ENCODE results near the gene POU6F2.
"Not testable (repeated sequence)": the region's sequence is repeated elsewhere in the genome, so short reads cannot be mapped to it uniquely, and the experiment has no call there.

Gene POU6F2

DNA sequence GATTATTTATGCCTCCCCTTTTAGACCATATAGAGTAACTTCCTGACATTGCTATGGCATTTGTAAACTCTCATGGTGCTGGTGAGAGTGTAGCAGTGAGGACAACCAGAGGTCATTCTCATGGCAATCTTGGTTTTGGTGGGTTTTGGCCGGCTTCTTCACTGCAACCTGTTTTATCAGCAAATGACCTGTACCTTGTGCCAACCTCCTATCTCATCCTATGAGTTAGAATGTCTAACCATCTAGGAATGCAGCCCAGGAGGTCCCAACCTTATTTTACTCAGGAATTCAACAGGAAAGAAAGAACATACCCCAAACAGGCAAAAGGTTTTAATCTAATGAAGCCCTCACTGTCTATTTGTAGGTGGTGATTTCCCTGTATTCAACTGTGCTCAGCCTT, 383.1 kb downstream of the POU6F2 start:
- no peak for ATAC-seq
- Mint-ChIP-seq H3K27ac (no peak overlapping the region), H3K4me1 (peaks cover 7% of the 10 kb centered on the region), H3K27me3 (peaks cover 22% of the 10 kb centered on the region), H3K9me3 (no peaks in the 10 kb centered on the region), H3K4me3 (no peak overlapping the region)
- DNase-seq = no peak

DNA sequence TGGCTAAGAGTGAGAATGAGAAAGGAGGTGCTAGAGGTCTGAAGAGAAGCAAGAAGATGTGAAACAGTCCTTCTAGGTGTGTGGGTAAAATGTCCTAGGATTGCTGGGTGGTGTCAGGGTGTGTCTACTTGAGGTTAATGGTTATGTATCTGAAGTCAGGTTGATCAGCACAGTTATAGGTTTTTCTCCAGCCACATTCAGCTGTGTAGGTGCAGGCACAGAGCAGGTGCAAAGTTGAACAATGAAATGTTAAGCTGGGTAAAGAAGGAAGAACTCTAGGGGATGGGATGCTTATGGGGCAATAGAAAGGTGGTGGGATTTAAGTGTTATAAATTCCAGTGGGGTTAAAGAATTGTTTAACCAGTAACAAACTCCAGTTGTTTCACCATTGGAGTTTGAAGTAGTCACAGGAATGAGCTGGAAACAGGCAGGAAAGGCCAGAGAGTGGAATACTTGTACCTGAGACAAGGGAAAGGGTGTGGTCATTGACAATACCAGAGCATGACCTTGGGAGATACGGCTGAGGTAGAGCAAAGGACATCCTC, 388.1 kb downstream of the POU6F2 start:
- DNase-seq = no peak
- no peak overlapping the region for H3K27ac Mint-ChIP-seq
- H3K4me1 Mint-ChIP-seq = no peaks in the 10 kb centered on the region
- no peak for ATAC-seq
- H3K4me3 Mint-ChIP-seq = no peak overlapping the region
- no peaks in the 10 kb centered on the region for H3K9me3 Mint-ChIP-seq
- H3K27me3 Mint-ChIP-seq = peaks cover 34% of the 10 kb centered on the region

DNA sequence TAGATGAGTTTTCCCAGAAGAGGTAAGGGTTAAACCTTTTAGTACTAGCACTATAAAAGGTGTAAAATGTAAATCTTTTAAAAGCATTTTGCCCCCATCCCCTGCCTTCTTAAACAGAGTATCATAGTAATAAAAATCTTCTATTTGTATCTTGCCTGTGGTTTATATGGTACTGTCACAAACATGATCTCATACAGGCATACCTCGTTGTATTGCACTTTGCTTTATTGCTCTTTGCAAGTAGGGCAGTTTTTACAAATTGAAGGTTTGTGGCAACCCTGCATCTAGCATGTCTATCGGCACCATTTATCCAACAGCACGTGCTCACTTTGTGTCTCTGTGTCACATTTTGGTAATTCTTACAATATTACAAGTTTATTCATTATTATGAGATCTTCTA, 389.7 kb downstream of the POU6F2 start:
- Mint-ChIP-seq H3K4me3 (no peak overlapping the region), H3K9me3 (no peaks in the 10 kb centered on the region), H3K4me1 (no peaks in the 10 kb centered on the region), H3K27me3 (peaks cover 30% of the 10 kb centered on the region), H3K27ac (no peak overlapping the region)
- DNase-seq (no peak), ATAC-seq (no peak)

GRCh38 chr7:39367943-39368342, 390.2 kb downstream of the POU6F2 start:
- Mint-ChIP-seq H3K27ac (no peak overlapping the region), H3K27me3 (peaks cover 25% of the 10 kb centered on the region), H3K4me3 (no peak overlapping the region), H3K9me3 (no peaks in the 10 kb centered on the region), H3K4me1 (no peaks in the 10 kb centered on the region)
- DNase-seq = no peak
- no peak for ATAC-seq

DNA sequence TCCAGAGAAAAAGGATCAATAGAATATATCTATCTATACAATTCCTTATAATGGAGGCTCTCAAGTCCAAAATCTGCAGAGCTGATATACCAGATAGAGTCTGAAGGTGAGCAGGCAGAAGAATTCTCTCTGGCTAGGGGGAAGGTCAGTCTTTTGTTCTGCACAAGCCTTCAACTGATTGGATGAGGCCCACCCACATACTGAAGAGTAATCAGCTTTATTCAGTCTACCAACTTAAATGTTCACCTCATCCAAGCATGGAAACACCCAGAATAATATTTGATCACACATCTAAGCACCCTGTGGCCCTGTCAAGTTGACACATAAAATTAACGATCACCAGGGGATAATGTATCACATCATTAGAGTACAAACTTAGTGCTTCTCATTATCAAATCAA, 394.7 kb downstream of the POU6F2 start:
- ATAC-seq (no peak), DNase-seq (no peak)
- Mint-ChIP-seq H3K27me3 (peaks cover 10% of the 10 kb centered on the region), H3K4me3 (no peak overlapping the region), H3K9me3 (no peaks in the 10 kb centered on the region), H3K27ac (no peak overlapping the region), H3K4me1 (no peaks in the 10 kb centered on the region)

GRCh38 chr7:39374436-39375040, 396.8 kb downstream of the POU6F2 start:
- H3K9me3 Mint-ChIP-seq = no peaks in the 10 kb centered on the region
- no peak overlapping the region for H3K27ac Mint-ChIP-seq
- no peak for ATAC-seq
- H3K4me1 Mint-ChIP-seq = no peaks in the 10 kb centered on the region
- H3K27me3 Mint-ChIP-seq = peaks cover 24% of the 10 kb centered on the region
- H3K4me3 Mint-ChIP-seq = no peak overlapping the region
- no peak for DNase-seq

GRCh38 chr7:39375047-39375873, 397.6 kb downstream of the POU6F2 start:
- ATAC-seq (no peak), DNase-seq (no peak)
- H3K27ac Mint-ChIP-seq = no peak overlapping the region
- H3K4me1 Mint-ChIP-seq = no peaks in the 10 kb centered on the region
- H3K9me3 Mint-ChIP-seq = no peaks in the 10 kb centered on the region
- no peak overlapping the region for H3K4me3 Mint-ChIP-seq
- peaks cover 24% of the 10 kb centered on the region for H3K27me3 Mint-ChIP-seq

GRCh38 chr7:39375874-39376190, 398.1 kb downstream of the POU6F2 start:
- DNase-seq = no peak
- no peaks in the 10 kb centered on the region for H3K9me3 Mint-ChIP-seq
- no peak overlapping the region for H3K27ac Mint-ChIP-seq
- peaks cover 24% of the 10 kb centered on the region for H3K27me3 Mint-ChIP-seq
- ATAC-seq = no peak
- H3K4me3 Mint-ChIP-seq = no peak overlapping the region
- no peaks in the 10 kb centered on the region for H3K4me1 Mint-ChIP-seq

GRCh38 chr7:39376881-39377280, 399.2 kb downstream of the POU6F2 start:
- not testable (repeated sequence) for H3K9me3 Mint-ChIP-seq, H3K4me3 Mint-ChIP-seq, DNase-seq, ATAC-seq, H3K27ac Mint-ChIP-seq, H3K4me1 Mint-ChIP-seq
- H3K27me3 Mint-ChIP-seq = peaks cover 24% of the 10 kb centered on the region

DNA sequence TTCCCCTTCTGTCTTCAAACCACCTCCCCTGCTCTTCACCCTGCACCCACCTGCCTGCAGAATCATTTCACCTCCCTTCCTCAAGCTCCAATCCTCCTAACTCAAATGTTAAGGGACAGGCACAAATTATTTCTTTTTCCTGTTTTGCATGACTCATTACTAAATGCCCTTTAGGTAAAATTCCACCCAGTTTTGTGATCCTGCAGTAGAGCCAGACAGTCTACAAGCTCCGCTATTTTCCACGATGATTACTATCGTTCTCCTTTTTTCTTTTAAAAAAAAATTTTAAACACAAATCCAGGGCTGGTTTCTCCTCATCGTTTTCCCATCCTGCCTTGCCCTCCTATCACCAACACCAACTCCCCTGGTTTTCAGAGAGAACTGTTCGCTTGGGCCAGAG, 401.7 kb downstream of the POU6F2 start:
- DNase-seq (no peak), ATAC-seq (no peak)
- Mint-ChIP-seq H3K27ac (no peak overlapping the region), H3K4me3 (no peak overlapping the region), H3K9me3 (no peaks in the 10 kb centered on the region), H3K27me3 (peaks cover 27% of the 10 kb centered on the region), H3K4me1 (no peaks in the 10 kb centered on the region)

DNA sequence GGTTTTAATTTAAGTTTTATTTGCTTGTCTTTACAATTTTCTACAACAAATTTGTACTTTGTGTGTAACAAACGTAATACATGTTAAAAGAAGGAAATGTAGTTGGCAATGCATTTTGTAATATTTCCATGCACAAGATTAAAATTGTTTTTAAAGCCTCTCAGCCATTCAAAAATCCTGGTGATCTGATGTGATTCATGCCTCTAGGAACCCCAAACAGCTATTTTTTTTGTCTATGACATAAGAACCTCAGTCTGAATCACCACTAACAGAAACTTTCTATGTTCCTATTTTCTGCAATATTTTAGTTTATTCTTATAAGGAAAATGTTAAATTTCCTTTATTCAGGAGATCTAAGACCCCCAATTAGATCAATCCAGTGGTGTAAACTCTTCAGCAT, 405.4 kb downstream of the POU6F2 start:
- ATAC-seq (no peak), DNase-seq (no peak)
- no peak overlapping the region for H3K27ac Mint-ChIP-seq
- no peaks in the 10 kb centered on the region for H3K4me1 Mint-ChIP-seq
- peaks cover 48% of the 10 kb centered on the region for H3K27me3 Mint-ChIP-seq
- no peaks in the 10 kb centered on the region for H3K9me3 Mint-ChIP-seq
- H3K4me3 Mint-ChIP-seq = no peak overlapping the region

- Mint-ChIP-seq H3K9me3 (no peaks in the 10 kb centered on the region), H3K27ac (no peak overlapping the region), H3K27me3 (peaks cover 38% of the 10 kb centered on the region), H3K4me1 (no peaks in the 10 kb centered on the region), H3K4me3 (no peak overlapping the region)
- ATAC-seq (no peak), DNase-seq (no peak)
These were observed 406.7 kb downstream of the POU6F2 start for GRCh38 chr7:39384386-39384785.

DNA sequence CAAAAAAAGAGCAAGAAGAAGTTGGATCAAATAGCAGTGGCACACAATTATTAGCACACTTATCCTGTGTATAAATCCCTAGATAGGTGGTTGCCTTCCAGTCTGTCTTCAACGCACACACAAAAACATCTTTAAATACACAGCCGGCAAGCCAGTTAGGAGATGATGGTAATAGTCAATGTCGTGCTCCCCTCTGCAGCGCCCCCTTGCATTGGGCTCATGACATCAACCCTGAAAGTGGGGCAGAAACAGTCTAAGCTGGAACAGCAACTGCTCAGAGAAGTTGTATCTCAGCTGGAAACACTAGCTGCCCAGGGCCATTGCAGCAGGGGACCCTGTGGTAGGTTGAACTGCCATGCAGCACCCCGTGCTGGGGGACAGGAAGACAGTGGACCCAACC, 409.0 kb downstream of the POU6F2 start:
- Mint-ChIP-seq H3K27ac (no peak overlapping the region), H3K4me3 (no peak overlapping the region), H3K27me3 (peaks cover 38% of the 10 kb centered on the region), H3K4me1 (no peaks in the 10 kb centered on the region), H3K9me3 (no peaks in the 10 kb centered on the region)
- ATAC-seq = no peak
- no peak for DNase-seq

GRCh38 chr7:39392151-39392550, 414.4 kb downstream of the POU6F2 start:
- no peak for ATAC-seq
- H3K9me3 Mint-ChIP-seq = no peaks in the 10 kb centered on the region
- peaks cover 33% of the 10 kb centered on the region for H3K27me3 Mint-ChIP-seq

GRCh38 chr7:39394105-39394680, 416.5 kb downstream of the POU6F2 start:
- Mint-ChIP-seq H3K27ac (no peak overlapping the region), H3K4me3 (no peak overlapping the region), H3K9me3 (no peaks in the 10 kb centered on the region), H3K27me3 (peaks cover 39% of the 10 kb centered on the region), H3K4me1 (no peaks in the 10 kb centered on the region)
- ATAC-seq = no peak
- DNase-seq = no peak

More at GRCh38 chr7:39392151-39392550, 414.4 kb downstream of the POU6F2 start:
- no peak overlapping the region for H3K4me3 Mint-ChIP-seq
- no peak overlapping the region for H3K27ac Mint-ChIP-seq
- no peaks in the 10 kb centered on the region for H3K4me1 Mint-ChIP-seq
- DNase-seq = no peak

DNA sequence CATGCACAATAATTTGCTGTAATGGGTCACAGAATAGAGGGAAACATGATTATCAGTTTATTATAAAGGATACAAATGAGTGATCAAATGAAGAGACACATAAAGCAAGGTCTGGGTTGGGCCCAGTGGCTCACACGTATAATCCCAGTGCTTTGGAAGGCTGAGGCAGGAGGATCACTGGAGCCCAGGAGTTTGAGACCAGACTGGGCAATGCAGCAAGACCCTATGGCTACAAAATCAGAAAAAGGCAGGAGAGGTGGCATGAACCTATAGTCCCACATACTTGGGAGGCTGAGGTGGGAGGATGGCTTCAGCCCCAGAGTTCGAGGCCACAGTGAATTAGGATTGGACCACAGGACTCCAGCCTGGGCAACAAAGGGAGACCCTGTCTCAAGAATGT, 421.7 kb downstream of the POU6F2 start:
- Mint-ChIP-seq H3K4me3 (no peak overlapping the region), H3K9me3 (no peaks in the 10 kb centered on the region), H3K27me3 (peaks cover 50% of the 10 kb centered on the region), H3K27ac (no peak overlapping the region), H3K4me1 (no peaks in the 10 kb centered on the region)
- no peak for DNase-seq
- ATAC-seq = no peak

All from stimulated activated naive CD8-positive, alpha-beta T cell treated with anti-CD3 and anti-CD28 coated beads, Interleukin-15, amount 100 ng/mL, for 72 hours (primary cell).